Adrenal gland (tissue), 5 donors: ENCODE results near the gene RGS6.

Experiments
- CTCF ChIP-seq, 6 experiments: fragments of 450-650 bp in 4 of 6; fragments of 200-600 bp in 2 of 6; sonication (generic) in 1 of 6; IDR thresholded peaks; 1 replicate in 5 of 6; 2 replicates in 1 of 6; pipeline versions ENCODE4 v1.5.1 to v1.8.0; 2016 to 2021; ENCODE audit warnings: antibody characterized with exemption in 6 of 6, mild to moderate bottlenecking in 2 of 6, moderate library complexity in 1 of 6
- POLR2A ChIP-seq, 2 donors: fragments of 450-650 bp; IDR thresholded peaks; one replicate each; pipeline ENCODE4 v1.6.1; 2017; ENCODE audit warnings: antibody characterized with exemption in 2 of 2, mild to moderate bottlenecking in 2 of 2, moderate library complexity in 1 of 2
- donor health status: DM: no; HTN: no; CAD: no.

GRCh38 chr14:72466325-72466724, 534.1 kb downstream of the RGS6 start:
- TF ChIP-seq CTCF (IDR thresholded peaks at IDR 0.05) = no peak
- no peak for TF ChIP-seq POLR2A (IDR thresholded peaks at IDR 0.05)
